HUES6 (cell line): ENCODE data around the gene CCDC69.

Experiments
- H3K27ac ChIP-seq: 2 replicates; pipeline ENCODE4 v1.7.0; 2013; ENCODE audit warnings: low read depth, mild to moderate bottlenecking, low read length, inconsistent platforms
- H3K27me3 ChIP-seq: 2 replicates; pipeline ENCODE4 v1.6.1; 2013; ENCODE audit warnings: low read length; ENCODE audit not compliant: control insufficient read depth, insufficient read depth
- H3K36me3 ChIP-seq: 2 replicates; pipeline ENCODE4 v1.6.1; 2013; ENCODE audit warnings: low read length; ENCODE audit not compliant: control insufficient read depth, insufficient read depth
- H3K4me1 ChIP-seq: 2 replicates; pipeline ENCODE4 v1.6.1; 2013; ENCODE audit warnings: low read length; ENCODE audit not compliant: control insufficient read depth, insufficient read depth
- H3K4me3 ChIP-seq: 2 replicates; pipeline ENCODE4 v1.5.1; 2013; ENCODE audit warnings: low read depth, low read length
- H3K9ac ChIP-seq: one replicate; pipeline ENCODE4 v1.6.1; 2013; ENCODE audit warnings: mild to moderate bottlenecking, low read length
- H3K9me3 ChIP-seq: 2 replicates; pipeline ENCODE4 v1.6.1; 2013; ENCODE audit warnings: low read depth, low read length; ENCODE audit not compliant: control insufficient read depth, insufficient read depth

Gene CCDC69, protein sequence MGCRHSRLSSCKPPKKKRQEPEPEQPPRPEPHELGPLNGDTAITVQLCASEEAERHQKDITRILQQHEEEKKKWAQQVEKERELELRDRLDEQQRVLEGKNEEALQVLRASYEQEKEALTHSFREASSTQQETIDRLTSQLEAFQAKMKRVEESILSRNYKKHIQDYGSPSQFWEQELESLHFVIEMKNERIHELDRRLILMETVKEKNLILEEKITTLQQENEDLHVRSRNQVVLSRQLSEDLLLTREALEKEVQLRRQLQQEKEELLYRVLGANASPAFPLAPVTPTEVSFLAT

DNA sequence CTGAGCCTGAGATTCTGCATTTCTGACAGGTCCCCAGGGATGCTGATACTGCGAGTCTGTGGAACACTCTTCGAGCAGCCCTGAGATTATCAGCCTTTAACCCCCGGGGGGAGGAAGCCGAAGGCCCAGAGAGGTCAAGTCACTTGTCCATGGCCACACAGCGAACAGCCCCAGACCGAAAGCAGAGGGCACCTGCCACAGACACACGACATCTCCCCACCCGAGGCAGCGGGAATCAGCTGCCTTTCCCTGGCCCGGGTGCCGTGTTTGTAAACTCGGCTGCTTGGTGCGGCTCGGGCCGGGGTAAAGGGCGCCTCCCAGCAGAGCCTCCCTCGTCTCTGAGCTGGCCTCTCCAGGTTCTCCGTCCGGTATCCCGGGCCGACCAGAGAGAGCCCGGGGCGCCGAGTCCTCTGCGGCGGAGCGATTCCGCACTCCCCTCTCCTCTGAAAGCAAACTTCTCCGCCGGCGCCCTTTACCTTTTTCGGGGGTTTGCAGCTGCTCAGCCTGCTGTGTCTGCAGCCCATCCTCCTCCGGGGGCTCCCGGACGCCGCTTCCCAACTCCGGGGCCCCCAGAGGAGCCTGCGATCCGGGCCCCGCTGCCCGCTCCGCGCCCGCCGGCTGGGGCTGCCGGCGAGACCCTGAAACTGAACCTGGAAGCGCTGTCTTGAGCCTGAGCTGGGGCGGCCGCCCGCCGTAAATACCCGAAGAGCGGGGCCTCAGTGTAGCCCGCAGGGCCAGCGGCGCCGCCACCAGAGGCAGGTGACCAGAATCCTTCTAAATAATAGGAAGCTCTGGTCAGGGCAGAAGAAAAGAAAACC is at the start of gene CCDC69:
Gene CCDC69, minus strand, starts transcription at position 646 of the 818 bp plus-strand sequence. Its CDS starts 122 bp downstream, at position 524.
- Histone ChIP-seq H3K9me3 (no peaks in the 10 kb centered on the region), H3K4me3 (peak within 1 kb of the TSS; percentile 78), H3K27ac (no peak within 1 kb of the TSS), H3K4me1 (peaks cover 18% of the 10 kb centered on the region), H3K27me3 (peaks cover 15% of the 10 kb centered on the region), H3K36me3 (no peaks in the 10 kb centered on the region), H3K9ac (peak within 1 kb of the TSS; percentile 59)

DNA sequence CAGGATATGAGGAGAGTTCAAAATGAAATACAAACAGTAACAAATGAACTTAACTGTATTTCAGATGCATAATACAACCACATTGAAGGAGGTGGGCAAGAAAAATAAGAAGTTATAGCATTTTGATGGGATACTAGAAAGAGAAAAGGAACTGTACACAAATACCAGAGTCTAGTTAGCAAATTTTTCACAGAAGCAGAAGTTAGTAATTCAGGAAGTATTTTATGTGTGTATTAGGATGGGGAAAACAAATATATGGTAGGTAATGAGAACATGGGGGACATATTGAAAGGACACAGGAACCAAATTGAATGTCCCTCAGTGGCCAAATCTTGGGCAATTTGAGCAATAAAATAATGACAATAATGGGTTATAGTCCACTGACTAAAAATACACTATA is 47.4 kb upstream of the CCDC69 start:
- H3K4me3 ChIP-seq, result no peak overlapping the region
- H3K27ac ChIP-seq, result no peak overlapping the region
- no peak overlapping the region for H3K9ac ChIP-seq
- H3K36me3 ChIP-seq, result peaks cover 16% of the 10 kb centered on the region
- H3K9me3 ChIP-seq, result no peaks in the 10 kb centered on the region
- H3K27me3 ChIP-seq, result no peaks in the 10 kb centered on the region
- H3K4me1 ChIP-seq, result no peaks in the 10 kb centered on the region

DNA sequence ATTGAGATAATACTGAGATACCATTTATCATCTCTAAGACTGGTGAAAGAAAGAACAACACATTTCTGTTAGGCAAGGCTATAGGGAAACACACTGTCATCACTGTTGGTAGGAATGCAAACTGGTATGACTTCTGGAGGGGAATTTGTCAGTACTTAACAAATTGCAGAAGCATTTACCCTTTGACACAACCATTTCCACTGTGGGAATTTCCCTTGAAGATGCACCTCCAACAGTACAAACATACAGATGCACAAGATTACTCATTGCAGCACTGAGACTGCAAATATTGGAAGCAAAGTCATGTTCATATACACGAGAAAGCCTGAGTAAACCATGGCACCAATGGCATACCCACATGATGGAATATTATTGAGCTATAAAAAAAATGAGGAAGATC is 46.7 kb upstream of the CCDC69 start:
- Histone ChIP-seq H3K36me3 (peaks cover 16% of the 10 kb centered on the region), H3K4me1 (no peaks in the 10 kb centered on the region), H3K27me3 (no peaks in the 10 kb centered on the region), H3K9ac (no peak overlapping the region), H3K9me3 (no peaks in the 10 kb centered on the region), H3K4me3 (no peak overlapping the region), H3K27ac (no peak overlapping the region)

DNA sequence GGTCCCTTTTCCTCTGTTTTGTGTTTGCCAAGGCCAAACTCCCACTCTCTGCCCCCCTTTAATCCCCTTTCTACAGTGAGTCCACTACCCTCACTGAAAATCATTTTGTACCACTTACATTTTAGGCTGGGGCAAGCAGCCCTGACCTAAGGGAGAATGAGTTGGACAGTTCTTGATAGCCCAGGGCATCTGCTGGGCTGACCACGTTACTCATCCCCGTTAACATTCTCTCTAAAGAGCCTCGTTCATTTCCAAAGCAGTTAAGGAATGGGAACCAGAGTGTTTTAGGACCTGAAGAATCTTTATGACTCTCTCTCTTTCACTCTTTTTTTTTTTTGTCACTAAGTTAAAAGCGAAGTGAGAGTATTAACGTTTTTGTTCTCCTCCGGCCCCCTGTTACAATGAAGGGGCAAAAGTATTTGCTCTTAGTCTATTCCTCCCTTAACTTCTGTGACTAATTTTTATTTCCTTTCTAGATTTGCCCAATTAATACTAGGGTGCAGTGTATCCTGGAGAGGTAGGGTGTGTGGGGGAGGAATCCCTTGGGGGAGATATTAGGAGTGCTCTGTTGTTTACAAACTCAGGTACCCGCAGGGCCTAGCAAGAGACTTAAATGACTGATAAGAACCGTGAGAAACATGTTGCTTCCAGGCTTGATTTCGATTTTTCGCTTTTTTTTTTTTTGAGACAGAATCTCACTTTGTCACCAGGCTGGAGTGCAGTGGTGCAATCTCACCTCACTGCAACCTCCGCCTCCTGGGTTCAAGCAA is 43.8 kb upstream of the CCDC69 start:
- H3K4me1 ChIP-seq, result no peaks in the 10 kb centered on the region
- H3K27me3 ChIP-seq, result no peaks in the 10 kb centered on the region
- H3K9me3 ChIP-seq, result no peaks in the 10 kb centered on the region
- peaks cover 17% of the 10 kb centered on the region for H3K36me3 ChIP-seq
- H3K4me3 ChIP-seq, result no peak overlapping the region
- H3K9ac ChIP-seq, result no peak overlapping the region
- H3K27ac ChIP-seq, result no peak overlapping the region

DNA sequence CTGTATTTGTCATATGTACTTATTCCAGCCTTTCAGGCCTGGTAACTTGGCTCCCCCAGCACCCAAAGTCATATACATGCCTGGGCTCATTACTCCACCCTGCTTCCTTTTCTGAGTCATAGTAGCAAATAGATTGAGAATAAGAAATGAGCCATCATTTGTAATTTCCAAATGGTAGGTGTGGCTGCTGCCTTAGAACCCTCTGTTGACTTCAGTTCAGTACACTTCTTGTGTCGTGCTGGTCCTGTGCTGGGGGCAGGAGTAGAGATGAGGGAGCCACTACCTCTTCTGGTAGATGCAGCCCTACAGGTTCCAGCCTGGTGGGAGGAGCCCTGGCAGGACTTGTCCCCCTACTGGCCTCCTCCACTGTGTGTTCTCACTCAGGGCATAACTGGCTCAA is 40.2 kb upstream of the CCDC69 start:
- Histone ChIP-seq H3K27ac (no peak overlapping the region), H3K9ac (no peak overlapping the region), H3K9me3 (no peaks in the 10 kb centered on the region), H3K27me3 (no peaks in the 10 kb centered on the region), H3K4me3 (no peak overlapping the region), H3K4me1 (no peaks in the 10 kb centered on the region), H3K36me3 (peaks cover 22% of the 10 kb centered on the region)

DNA sequence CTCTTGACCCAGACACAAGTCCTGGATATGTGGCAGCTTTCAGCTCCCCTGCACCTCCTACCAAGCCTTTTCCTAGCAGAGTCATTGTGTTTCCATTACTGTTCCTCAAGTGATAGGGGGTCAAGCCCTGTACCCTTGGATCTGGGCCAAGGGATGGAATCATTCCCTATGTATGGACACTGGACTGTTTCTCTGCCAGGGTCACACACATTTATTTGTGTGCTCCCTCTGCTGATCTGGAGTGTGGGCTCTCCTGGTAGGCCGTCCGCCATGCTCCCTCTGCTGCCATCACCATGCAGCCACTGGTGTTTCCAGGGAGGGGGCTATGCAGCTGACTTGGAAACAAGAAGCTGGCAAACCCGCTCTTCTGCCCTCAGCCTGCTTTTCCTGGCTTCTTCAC is 38.6 kb upstream of the CCDC69 start:
- Histone ChIP-seq H3K36me3 (peaks cover 17% of the 10 kb centered on the region), H3K9ac (no peak overlapping the region), H3K4me3 (no peak overlapping the region), H3K9me3 (no peaks in the 10 kb centered on the region), H3K27ac (no peak overlapping the region), H3K4me1 (peaks cover 9% of the 10 kb centered on the region), H3K27me3 (no peaks in the 10 kb centered on the region)

DNA sequence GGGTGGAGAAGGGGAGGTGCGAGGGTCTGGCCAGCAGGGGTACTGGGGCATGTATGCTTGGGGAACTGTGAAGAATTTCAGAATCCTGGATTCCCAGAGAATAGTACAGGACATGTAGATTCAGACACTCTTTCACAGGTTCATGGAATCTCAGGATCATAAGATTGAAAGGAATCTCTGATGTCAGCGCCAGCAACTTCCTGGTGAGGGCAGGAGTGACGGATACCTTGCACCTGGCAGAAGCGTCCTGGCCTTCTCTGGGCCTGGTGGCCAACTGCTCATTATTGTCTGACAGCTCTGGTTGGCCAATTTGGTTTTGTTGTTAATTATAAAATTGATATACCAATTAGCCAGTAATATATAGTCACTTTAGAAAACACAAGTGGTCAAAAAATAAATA is 36.0 kb upstream of the CCDC69 start:
- Histone ChIP-seq H3K9ac (no peak overlapping the region), H3K36me3 (0 out of 2 replicates have a peak, but pooled peaks cover 6% of the 10 kb centered on the region), H3K27me3 (no peaks in the 10 kb centered on the region), H3K27ac (no peak overlapping the region), H3K4me1 (peaks cover 15% of the 10 kb centered on the region), H3K4me3 (no peak overlapping the region), H3K9me3 (no peaks in the 10 kb centered on the region)

DNA sequence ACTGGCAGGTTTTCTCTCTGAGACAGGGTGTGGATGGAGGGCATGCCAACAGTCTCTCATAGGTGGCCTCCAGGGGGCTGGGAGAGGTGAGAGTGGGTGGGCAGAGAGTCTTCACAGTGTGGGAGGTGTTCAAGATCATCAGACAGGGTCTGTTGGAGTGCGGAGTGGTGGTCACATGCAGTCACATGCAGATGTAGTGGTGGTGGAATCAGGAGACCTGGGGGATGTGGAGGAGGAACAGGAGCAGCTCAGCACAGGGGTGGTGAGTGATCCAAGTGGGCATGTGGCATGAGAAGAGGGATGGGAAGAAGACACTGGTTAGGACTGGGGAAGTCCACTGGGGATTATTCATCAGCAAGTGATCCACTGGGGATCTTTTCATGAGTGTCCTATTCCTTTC is 34.9 kb upstream of the CCDC69 start:
- no peaks in the 10 kb centered on the region for H3K27me3 ChIP-seq
- H3K9me3 ChIP-seq, result no peaks in the 10 kb centered on the region
- H3K9ac ChIP-seq, result no peak overlapping the region
- peaks cover 15% of the 10 kb centered on the region for H3K4me1 ChIP-seq
- H3K36me3 ChIP-seq, result 0 out of 2 replicates have a peak, but pooled peaks cover 6% of the 10 kb centered on the region
- no peak overlapping the region for H3K4me3 ChIP-seq
- no peak overlapping the region for H3K27ac ChIP-seq

DNA sequence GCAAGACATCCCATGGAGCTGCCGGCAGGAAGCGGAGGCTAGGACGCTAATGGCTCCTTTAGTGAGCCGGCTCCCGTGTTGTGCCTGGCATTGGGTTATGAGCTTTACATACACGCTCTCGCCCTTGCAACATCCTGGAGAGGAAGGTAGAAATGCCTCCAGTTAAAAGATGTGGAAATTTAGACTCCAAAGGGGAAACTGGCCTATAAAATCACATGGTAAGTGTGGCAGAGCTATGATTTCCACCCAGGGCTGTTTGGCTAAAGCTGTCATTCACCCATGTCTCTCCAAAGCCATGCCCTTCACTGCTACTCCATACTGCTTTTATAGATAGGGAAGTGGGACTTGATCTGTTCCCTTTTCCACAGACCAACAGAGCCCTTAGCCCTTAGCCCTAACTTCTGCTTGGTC is 34.3 kb upstream of the CCDC69 start:
- no peaks in the 10 kb centered on the region for H3K9me3 ChIP-seq
- no peak overlapping the region for H3K9ac ChIP-seq
- H3K4me3 ChIP-seq, result no peak overlapping the region
- no peaks in the 10 kb centered on the region for H3K27me3 ChIP-seq
- no peak overlapping the region for H3K27ac ChIP-seq
- H3K4me1 ChIP-seq, result peaks cover 15% of the 10 kb centered on the region
- 0 out of 2 replicates have a peak, but pooled peaks cover 6% of the 10 kb centered on the region for H3K36me3 ChIP-seq

DNA sequence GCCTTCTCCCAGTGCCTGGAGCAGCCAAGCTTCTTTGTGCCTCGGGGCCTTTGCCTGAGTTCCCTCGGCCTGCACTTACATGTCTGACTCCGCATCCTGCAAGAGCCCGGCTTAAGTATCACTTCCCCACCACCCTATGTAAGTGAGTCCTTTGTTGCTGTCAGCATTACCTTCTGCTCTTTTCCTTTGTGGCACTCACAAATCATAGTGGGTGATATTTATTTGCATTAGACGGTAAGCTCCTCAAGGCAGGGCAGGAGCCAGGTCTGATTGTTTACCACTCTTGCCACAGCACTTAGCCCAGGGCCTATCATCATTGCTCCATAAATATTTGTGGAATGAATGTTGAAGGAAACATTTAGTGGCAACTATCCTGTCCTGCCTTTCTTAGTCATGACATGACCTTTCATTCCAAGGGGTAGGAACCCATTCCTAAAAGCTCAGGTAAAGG is 33.9 kb upstream of the CCDC69 start:
- Histone ChIP-seq H3K27me3 (no peaks in the 10 kb centered on the region), H3K9ac (no peak overlapping the region), H3K4me3 (no peak overlapping the region), H3K36me3 (0 out of 2 replicates have a peak, but pooled peaks cover 6% of the 10 kb centered on the region), H3K9me3 (no peaks in the 10 kb centered on the region), H3K4me1 (peaks cover 15% of the 10 kb centered on the region), H3K27ac (no peak overlapping the region)
